ENCODE results near the gene PARP12. TPM values are rescaled to one million over a fixed set of nuclear protein-coding genes. Genes with fewer than 3 reads are reported as not detected.

PARP12 gene
- polyA plus RNA-seq, 4 donors, result 13.4 to 20.6 (median 15.0) TPM

- no peak for DNase-seq (ENCODE audit: low read depth in 4 of 4, low spot score in 3 of 4)
These were observed 67.5 kb downstream of the PARP12 start for GRCh38 chr7:139995017-139995915.

- no peak for DNase-seq (ENCODE audit: low read depth in 4 of 4, low spot score in 3 of 4)
These were observed 68.4 kb downstream of the PARP12 start for GRCh38 chr7:139994356-139994755.

GRCh38 chr7:139993592-139993991, 69.2 kb downstream of the PARP12 start:
- DNase-seq (ENCODE audit: low read depth in 4 of 4, low spot score in 3 of 4), result no peak

- DNase-seq (ENCODE audit: low read depth in 4 of 4, low spot score in 3 of 4), result no peak
These were observed 69.6 kb downstream of the PARP12 start for GRCh38 chr7:139993169-139993568.

GRCh38 chr7:139992353-139993044, 70.3 kb downstream of the PARP12 start:
- DNase-seq (ENCODE audit: low read depth in 4 of 4, low spot score in 3 of 4), result no peak

GRCh38 chr7:139991911-139992310, 70.8 kb downstream of the PARP12 start:
- DNase-seq (ENCODE audit: low read depth in 4 of 4, low spot score in 3 of 4), result no peak

GRCh38 chr7:139991269-139991666, 71.5 kb downstream of the PARP12 start:
- no peak for DNase-seq (ENCODE audit: low read depth in 4 of 4, low spot score in 3 of 4)

- DNase-seq (ENCODE audit: low read depth in 4 of 4, low spot score in 3 of 4), result no peak
These were observed 72.0 kb downstream of the PARP12 start for GRCh38 chr7:139990571-139991268.

- DNase-seq (ENCODE audit: low read depth in 4 of 4, low spot score in 3 of 4), result no peak
These were observed 72.6 kb downstream of the PARP12 start for GRCh38 chr7:139990142-139990535.

GRCh38 chr7:139989366-139990141, 73.2 kb downstream of the PARP12 start:
- no peak for DNase-seq (ENCODE audit: low read depth in 4 of 4, low spot score in 3 of 4)

GRCh38 chr7:139987691-139988516, 74.8 kb downstream of the PARP12 start:
- DNase-seq (ENCODE audit: low read depth in 4 of 4, low spot score in 3 of 4), result no peak

GRCh38 chr7:139985811-139986210, 76.9 kb downstream of the PARP12 start:
- DNase-seq (ENCODE audit: low read depth in 4 of 4, low spot score in 3 of 4), result no peak

GRCh38 chr7:139984642-139985539, 77.9 kb downstream of the PARP12 start:
- no peak for DNase-seq (ENCODE audit: low read depth in 4 of 4, low spot score in 3 of 4)

- no peak for DNase-seq (ENCODE audit: low read depth in 4 of 4, low spot score in 3 of 4)
These were observed 79.5 kb downstream of the PARP12 start for GRCh38 chr7:139982927-139983920.

- no peak for DNase-seq (ENCODE audit: low read depth in 4 of 4, low spot score in 3 of 4)
These were observed 81.2 kb downstream of the PARP12 start for GRCh38 chr7:139981511-139981895.

- DNase-seq (ENCODE audit: low read depth in 4 of 4, low spot score in 3 of 4), result no peak
These were observed 85.7 kb downstream of the PARP12 start for GRCh38 chr7:139976838-139977656.
